ELR (cell line): Measurements from ENCODE around the gene THBS2.
"Not testable (repeated sequence)": the region's sequence is repeated elsewhere in the genome, so short reads cannot be mapped to it uniquely, and the experiment has no call there.

Experiments used
- DNase-seq: peaks from one replicate; pipeline ENCODE4 v3.0.0-alpha.2; 2015; ENCODE audit warnings: low read depth

The THBS2 gene

DNA sequence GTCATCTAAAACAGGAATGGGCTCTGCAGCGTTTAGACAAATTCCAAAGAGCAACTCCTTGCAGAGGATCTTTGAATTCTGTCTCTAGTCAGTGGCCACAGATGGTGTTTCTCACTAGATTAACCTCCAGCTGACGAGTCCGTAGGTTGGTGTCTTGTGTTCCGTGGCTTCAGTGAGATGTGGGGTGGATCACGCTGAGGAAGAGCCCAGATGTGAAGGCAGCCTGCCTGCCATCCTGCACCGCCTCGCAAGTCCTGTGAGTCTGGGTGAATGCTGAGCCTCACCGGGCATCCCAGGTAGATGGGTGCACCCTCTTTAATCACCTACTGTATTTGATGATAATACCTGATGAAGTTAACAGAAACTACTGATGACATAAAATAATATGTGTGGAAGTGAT lies 70.4 kb downstream of the THBS2 start:
- no peak for DNase-seq

GRCh38 chr6:169179831-169180230 lies 73.8 kb downstream of the THBS2 start:
- not testable (repeated sequence) for DNase-seq

DNA sequence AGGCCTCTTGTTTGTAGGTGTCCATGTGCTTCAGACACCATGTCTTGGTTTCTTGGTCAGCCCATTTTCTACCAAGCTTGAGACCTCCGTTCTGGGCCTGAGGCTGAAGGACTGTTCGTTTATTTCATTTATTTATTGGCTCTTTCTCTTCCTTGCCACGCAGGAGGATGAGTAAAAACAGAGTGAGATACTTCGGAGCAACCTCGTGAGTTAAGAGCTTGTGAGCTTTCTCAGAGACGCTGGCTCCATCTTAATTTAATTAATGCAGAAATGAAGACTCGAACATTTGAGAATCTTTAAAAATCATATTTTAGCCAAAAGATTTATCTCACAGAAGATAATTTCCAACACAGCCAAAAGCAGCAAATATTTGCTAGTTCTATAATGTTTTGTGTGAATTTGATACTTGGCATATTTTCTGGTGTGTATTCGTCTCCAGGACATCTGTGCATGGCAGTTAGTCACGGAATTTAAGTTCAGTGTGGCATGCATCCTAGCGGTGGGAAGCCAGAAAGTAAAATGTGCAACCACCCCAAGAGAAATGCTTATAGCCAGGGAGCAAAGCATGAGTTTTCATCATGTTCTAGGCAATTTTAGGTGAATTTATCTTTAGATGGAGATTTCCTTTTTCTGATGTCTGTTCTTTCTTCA lies 76.0 kb downstream of the THBS2 start:
- no peak for DNase-seq

DNA sequence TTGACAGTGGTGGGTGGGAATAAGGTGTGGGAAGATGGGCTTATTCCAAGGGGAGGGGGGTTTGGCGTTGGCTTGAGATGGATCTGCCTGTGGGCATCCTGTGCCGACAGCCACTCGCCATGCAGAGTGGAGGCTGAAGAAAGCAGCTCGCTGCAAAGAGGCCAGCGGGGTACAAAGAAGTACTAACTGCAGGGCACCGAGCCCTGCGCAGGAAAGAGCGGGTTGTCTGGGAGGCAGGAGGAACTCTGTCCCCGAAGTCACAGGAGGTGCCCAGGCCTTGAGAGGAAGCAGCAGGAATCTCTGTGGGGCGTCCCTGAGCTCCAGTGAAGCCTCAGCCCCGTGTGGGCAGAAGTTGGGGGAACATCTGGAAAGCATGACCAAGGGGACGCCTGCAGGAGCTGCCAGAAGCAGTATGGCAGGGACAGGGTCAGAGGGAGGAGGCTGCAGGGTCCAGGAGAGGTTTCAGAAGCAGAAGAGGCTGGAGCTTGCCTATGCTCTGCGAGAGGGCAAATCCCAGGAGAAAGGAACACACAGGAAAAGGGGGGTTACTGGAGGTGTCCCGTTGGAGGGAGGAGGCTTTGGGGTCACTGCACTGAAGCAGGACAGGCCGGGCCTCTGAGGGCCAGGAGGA lies 77.2 kb downstream of the THBS2 start:
- DNase-seq: no peak

DNA sequence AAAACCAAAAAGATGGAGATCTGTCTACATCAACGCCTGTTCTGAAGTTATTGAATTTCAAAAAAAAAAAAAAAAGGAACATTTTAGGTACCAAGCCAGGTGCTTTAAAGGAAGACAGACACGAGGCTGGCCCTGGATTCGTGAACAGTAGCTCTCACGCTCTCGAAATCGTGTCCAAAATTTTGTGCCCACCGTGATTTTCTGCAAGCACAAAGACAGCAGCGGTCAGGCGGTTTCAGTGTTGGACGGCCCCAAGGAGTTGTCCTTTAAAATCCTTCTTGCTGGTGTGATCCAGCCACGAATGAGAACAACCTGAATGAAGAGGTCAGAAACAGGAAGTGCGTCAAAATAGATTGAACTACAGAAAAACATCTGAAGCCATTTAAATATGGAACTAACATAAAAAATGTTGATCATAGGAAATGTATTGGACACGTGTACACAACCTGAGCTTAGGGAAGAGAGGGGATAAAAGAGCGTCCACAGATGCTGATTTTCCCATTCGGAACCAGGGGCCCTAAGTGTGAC lies 78.2 kb downstream of the THBS2 start:
- DNase-seq: no peak

- no peak for DNase-seq
Observed at GRCh38 chr6:169174516-169175359, 78.9 kb downstream of the THBS2 start.

- peak; percentile 82 for DNase-seq
Observed at GRCh38 chr6:169173532-169174268, 79.9 kb downstream of the THBS2 start.

DNA sequence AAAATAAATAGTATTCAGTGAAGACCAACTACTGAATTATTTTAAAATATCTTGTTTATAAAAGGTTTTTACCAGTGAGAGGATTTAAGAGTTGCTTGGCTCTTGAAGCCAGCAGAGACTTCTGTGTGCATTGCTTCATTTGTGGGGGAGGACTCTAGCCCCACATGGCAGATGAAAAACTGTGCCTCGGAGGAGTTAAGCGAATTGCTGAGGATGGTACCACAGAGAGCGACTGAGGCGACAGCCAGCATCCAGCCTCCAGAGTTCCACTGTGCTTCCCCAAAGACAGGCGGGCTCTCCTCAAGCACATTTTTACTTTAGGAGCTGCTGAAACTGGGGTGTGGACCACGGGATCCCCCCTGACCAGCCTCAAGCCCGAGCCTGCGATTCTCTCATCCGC lies 80.7 kb downstream of the THBS2 start:
- no peak for DNase-seq

- DNase-seq: peak; percentile 97
Observed at GRCh38 chr6:169172456-169172855, 81.2 kb downstream of the THBS2 start.

DNA sequence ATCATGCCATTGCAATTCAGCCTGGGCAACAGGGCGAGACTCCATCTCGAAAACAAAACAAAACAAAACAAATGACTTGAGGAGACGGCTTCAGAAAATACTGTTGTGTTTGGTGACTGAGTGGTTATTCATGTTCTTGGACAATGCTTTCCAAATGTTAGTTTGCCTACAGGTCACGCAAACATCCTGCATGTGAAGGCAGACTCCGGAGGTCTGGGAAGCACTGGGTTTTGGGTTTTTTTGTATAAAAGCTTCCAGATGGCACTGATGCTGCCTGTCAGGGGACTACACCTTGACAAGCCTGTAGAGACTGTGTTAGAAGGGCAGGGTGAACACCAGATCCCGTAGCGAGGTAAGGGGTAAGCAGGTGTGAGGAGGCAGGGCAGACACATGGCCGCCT lies 81.7 kb downstream of the THBS2 start:
- peak; percentile 88 for DNase-seq

GRCh38 chr6:169171016-169171415 lies 82.6 kb downstream of the THBS2 start:
- DNase-seq: no peak

GRCh38 chr6:169170583-169170955 lies 83.1 kb downstream of the THBS2 start:
- no peak for DNase-seq

- no peak for DNase-seq
Observed at GRCh38 chr6:169169941-169170582, 83.6 kb downstream of the THBS2 start.

DNA sequence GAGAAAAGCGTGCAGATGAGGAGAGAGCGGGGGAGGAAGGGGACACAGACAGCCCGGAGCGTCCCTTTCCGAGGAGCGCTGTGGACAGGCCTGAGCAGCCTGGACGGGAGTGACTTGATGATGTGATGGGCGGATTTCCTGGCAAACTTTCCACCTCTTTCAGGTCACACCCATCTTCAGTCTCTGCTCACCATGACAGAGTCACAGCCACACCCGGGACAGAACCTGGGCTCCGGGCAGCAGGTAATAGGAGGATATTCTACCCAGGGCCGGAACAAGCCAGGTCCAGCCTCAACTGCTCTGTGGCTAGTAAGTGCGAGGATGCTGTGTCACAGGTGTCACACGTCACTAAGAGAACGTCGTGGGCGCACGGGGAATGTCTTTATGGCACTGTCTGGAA lies 84.3 kb downstream of the THBS2 start:
- DNase-seq: no peak

DNA sequence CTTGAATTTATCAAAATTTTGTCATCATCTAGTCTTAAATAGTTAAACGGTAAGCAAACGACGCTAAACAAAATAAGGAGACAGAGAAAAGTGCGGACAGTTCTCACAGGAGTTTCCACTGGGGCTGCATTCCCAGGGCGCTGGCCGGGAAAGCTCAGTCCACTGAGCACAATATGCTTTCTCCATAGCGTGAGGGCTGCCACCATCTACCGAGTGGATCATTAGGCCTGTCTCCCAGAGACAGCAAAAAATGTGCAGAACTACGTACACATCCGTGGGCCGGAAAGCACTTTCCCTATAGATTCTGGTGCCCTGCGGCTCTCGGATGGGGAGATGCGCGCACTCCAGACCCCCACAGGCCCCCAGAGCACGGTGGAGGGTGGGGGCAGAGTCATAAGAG lies 84.9 kb downstream of the THBS2 start:
- DNase-seq: no peak

GRCh38 chr6:169168302-169168630 lies 85.4 kb downstream of the THBS2 start:
- DNase-seq: no peak

GRCh38 chr6:169167581-169168301 lies 85.9 kb downstream of the THBS2 start:
- peak; percentile 99 for DNase-seq

DNA sequence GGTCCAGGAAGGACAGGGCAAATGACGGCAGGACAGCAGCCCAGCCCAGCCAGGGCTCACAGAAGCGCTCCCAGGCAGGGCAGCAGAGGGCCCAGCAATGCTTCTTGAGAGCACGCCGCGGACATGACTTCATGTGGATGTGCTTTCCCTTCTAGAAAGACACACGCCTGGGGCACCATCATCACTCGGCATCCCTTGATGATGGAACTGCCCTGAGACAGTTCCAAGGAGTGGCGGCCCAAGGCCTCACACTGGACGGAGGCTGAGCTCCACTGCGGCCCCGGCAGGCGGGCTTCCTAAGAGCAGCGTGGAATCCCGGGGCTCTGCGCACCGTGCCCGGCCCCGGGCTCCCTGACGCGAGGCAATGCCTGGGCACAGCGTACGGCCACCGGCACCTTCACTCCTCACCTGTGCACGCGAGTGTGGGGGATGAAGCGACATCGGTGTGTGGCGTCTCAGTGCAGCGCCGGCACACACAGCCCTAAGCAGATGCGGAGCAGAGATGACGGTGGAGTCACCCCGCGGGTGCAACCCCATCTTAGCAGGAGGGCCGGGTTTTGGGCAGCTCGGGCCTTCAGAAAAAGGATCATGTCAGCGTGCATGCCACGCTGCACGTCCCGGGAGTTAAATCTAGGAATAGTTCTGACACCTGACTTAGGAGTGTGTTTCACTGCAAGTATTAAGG lies 86.6 kb downstream of the THBS2 start:
- no peak for DNase-seq
